Astrocyte of the hippocampus (primary cell): ENCODE results near the gene ADCY5.

Experiments used
- DNase-seq: peaks from one replicate; pipeline ENCODE4 v3.0.0; 2011; ENCODE audit warnings: low read depth, low spot score

ADCY5 gene

DNA sequence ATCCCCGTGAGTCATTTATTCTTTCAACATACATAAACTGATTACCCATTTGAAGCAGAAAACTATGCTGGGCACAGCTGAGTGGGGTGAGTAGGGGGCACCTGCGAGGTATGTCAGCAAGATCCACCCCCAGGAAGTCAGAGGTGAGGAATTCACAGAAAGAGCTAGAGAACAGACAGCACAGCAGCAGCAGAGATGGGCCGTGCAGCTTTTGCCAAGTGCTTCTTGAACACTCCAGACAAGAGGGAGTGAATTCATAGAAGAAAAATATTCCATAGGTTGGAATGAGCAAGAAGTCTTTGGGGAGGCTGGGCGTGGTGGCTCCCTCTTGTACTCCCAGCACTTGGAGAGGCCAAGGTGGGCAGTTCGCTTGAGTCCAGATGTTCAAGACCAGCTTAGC is 9.4 kb upstream of the ADCY5 start:
- no peak for DNase-seq

DNA sequence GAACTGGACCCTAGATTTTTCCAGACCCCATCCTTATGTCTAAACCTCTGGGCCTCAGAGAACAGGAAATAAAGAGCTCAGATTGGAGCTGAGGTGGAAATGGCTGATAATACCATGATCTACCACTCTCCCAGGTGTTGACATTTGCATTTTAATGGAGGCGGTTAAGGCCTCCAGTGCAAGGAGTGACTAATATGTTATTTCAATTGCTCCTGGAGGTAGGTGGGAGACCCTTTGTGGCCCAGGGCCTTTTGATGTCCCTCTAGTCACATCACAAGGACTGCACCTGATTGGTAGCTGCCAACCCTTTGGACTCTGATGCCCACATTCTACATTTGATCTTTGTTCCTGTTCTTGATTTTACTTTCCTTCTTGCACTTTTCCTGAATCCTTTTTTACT is 9.0 kb upstream of the ADCY5 start:
- no peak for DNase-seq

- DNase-seq = no peak
Observed at GRCh38 chr3:123453675-123454074, 4.8 kb upstream of the ADCY5 start.

- no peak for DNase-seq
Observed at GRCh38 chr3:123451186-123451585, 2.3 kb upstream of the ADCY5 start.

- DNase-seq = peak; percentile 60
Observed at GRCh38 chr3:123449997-123450604, 1.2 kb upstream of the ADCY5 start.

DNA sequence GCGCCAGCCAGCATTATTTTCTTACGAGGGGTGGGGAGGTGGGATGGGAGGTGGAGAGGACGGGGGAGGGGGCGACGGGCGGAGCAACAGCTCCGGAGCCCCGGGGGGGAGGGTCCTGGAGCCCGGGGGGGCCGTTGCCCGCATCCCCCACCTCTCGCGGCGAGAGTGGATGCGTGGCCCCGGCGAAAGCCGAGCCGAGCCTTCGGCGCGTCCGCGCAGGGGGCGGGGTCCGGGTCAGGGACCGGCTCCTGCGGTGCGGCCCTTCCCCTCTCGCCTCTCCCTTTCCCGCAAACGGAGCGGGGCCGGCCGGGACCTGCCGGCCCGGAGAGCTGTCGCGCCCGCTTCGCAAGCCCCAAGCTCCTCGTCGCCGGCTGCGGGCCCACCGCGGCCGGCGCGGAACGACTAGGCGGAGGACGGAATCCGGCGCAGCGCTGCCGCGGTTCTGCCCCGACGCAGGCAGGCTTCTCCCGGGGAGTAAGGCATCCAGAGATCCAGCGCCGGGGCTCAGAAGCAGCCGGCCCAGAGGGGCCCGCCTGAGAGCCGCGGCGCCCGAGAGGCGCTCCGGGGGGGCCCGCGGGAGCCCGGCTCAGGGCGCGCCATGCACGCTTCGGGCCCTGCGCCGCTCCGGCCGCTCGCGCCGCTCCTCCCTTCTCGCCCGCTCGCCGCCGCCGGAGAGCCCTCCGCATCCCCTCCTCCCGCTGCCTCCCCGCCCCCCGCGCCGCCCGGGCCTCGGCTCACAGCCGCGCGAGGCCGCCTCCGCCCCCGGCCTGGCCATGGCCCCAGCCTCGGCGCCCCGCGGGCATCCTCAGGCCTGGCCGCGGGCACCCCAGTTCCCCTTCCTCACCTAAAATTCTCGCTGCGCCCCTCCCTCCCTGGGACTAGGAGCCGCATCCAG is 459 bp upstream of the ADCY5 start:
- DNase-seq = peak; percentile 67

GRCh38 chr3:123447749-123448517 is 957 bp downstream of the ADCY5 start:
- peak; percentile 44 for DNase-seq

DNA sequence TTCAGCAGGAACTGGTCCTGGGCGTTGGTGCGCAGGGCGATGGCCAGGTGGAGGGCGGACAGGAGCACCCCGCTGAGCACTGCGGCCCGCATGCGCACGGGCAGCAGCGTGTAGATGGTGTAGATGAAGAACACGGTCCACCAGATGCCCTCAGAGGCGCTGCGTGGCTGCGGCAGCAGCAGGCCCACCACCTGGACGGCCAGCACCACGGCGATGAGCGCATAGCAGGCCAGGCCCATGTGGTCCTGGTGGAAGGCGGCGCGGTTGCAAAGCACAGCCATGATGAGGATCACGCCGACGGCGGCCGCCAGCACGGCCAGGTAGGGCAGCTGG is 1.5 kb downstream of the ADCY5 start:
- DNase-seq = no peak

DNA sequence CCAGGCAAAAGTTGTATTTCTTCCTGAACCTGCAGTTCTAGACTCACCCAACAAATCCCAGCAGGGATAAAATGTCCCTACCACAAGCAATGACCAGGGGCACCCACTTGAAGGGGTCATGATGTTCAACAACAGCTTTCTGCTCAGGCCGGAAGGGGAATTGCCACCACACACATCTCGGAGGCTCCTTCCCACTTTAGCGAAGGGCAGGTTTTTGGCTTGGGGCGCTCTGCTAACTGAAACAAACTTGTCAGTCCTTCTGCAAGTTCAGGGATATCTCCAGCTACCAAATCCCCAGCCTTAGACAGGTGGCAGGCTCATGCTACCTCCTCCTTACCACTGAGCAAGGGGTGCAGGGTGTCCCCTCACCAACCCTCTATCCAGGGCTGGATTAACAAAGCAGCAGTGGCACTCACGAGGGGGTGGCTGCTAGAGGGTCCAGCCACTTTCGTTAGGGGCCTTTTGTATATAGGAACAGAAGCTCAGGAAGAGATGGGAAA is 2.2 kb downstream of the ADCY5 start:
- no peak for DNase-seq

- DNase-seq = no peak
Observed at GRCh38 chr3:123446210-123446609, 2.7 kb downstream of the ADCY5 start.

- DNase-seq = no peak
Observed at GRCh38 chr3:123445702-123446101, 3.2 kb downstream of the ADCY5 start.

GRCh38 chr3:123444744-123445143 is 4.1 kb downstream of the ADCY5 start:
- DNase-seq = no peak

DNA sequence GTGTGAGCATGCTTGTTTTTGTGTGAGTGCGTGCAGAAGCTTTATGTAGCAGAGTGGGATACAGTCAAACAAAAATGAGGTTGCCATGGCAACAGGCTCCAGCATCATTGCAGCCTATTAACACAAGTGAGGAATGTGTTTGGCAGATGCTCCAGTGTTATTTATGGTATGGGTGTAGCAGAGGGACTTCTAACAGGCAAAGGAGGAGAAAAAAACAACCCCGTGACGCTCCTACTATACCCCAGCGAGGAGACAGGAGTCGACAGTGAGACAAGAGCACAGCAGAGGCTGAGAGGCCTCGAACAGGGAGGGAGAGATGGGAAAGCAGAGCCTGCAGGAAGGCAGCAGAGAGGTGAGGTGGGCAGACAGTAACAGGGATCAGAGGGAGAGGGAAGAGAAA is 4.9 kb downstream of the ADCY5 start:
- peak; percentile 37 for DNase-seq

GRCh38 chr3:123442908-123443307 is 6.0 kb downstream of the ADCY5 start:
- no peak for DNase-seq

- no peak for DNase-seq
Observed at GRCh38 chr3:123442125-123442524, 6.8 kb downstream of the ADCY5 start.

GRCh38 chr3:123439806-123440580 is 8.9 kb downstream of the ADCY5 start:
- DNase-seq = no peak

- no peak for DNase-seq
Observed at GRCh38 chr3:123432832-123433523, 15.9 kb downstream of the ADCY5 start.

- no peak for DNase-seq
Observed at GRCh38 chr3:123431658-123432324, 17.1 kb downstream of the ADCY5 start.

- DNase-seq = no peak
Observed at GRCh38 chr3:123431007-123431657, 17.8 kb downstream of the ADCY5 start.

DNA sequence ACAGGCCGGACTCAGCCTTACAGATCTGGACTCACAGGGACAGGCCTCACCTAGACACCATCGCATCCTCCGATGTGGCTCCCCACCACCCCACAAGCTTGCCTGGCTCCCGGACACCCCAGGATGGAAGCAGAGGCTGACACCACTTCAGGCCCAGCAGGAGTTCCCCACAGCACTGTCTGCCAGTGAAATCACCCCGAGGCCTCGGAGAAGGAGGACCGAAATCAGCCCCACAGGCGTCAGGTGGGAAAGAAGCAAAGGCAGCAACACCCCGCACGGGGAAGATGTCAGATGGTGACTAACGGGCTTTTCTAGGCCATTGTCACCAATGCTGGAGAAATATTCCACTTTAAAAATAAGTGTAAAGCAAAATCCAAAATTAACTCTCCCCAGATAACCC is 18.6 kb downstream of the ADCY5 start:
- no peak for DNase-seq
